H7 (cell line): ENCODE measurements around the gene PDIA3. TPM values are rescaled to one million over a fixed set of nuclear protein-coding genes. Genes with fewer than 3 reads are reported as not detected.

Experiments used
- total RNA-seq: library from RNA; depleted of rRNA; stranded (reverse); fragments of >200 nt; shearing (Covaris generic); gene quantifications from 2 replicates; pipeline ENCODE4 v1.2.3, GENCODE V29; 2014; rRNA removed

Gene PDIA3
- total RNA-seq, 1 experiment from 2014 or later: 197 TPM

Other genes starting within 250 kb of the PDIA3 start
- 0.67 and 1.8 TPM in 2 replicates for gene MAP1A, start 228.8 kb upstream of the PDIA3 start, total RNA-seq
- gene PPIP5K1, start 156.2 kb upstream of the PDIA3 start, total RNA-seq: 10.5 and 11.7 TPM in 2 replicates
- 18.4 and 24.2 TPM in 2 replicates for gene CKMT1B, start 152.4 kb upstream of the PDIA3 start, total RNA-seq
- gene STRC, start 127.6 kb upstream of the PDIA3 start, total RNA-seq: 0.03 and 0.55 TPM in 2 replicates
- gene CATSPER2, start 97.6 kb upstream of the PDIA3 start, total RNA-seq: 0.41 and 0.94 TPM in 2 replicates
- gene CKMT1A, start 52.6 kb upstream of the PDIA3 start, total RNA-seq: 14.9 and 26.1 TPM in 2 replicates
- gene ELL3, start 30.5 kb downstream of the PDIA3 start, total RNA-seq: 14.7 and 17.6 TPM in 2 replicates
- 372 and 456 TPM in 2 replicates for gene SERF2, start 45.9 kb downstream of the PDIA3 start, total RNA-seq
- gene SERINC4, start 53.8 kb downstream of the PDIA3 start, total RNA-seq: 0.22 and 0.38 TPM in 2 replicates
- gene HYPK, start 54.2 kb downstream of the PDIA3 start, total RNA-seq: 6.3 and 8.6 TPM in 2 replicates
- gene MFAP1, start 78.3 kb downstream of the PDIA3 start, total RNA-seq: 25.3 and 29.8 TPM in 2 replicates
- gene WDR76, start 80.6 kb downstream of the PDIA3 start, total RNA-seq: 19.3 and 21.3 TPM in 2 replicates